ENCODE data around the gene AFF1. TPM values are rescaled to one million over a fixed set of nuclear protein-coding genes. Genes with fewer than 3 reads are reported as not detected.
A peak's percentile ranks its signal among the peaks of the same experiment; 100 is the strongest.

Gene AFF1
- total RNA-seq, 3 donors from 2014 or later (not counting 1 experiment from before 2014, with no cell fraction given): 87.9 to 93.4 (median 91.7) TPM

GRCh38 chr4:86976801-86977485 lies 42.1 kb downstream of the AFF1 start:
- H3K36me3 Mint-ChIP-seq: peaks cover 3% of the 10 kb centered on the region

DNA sequence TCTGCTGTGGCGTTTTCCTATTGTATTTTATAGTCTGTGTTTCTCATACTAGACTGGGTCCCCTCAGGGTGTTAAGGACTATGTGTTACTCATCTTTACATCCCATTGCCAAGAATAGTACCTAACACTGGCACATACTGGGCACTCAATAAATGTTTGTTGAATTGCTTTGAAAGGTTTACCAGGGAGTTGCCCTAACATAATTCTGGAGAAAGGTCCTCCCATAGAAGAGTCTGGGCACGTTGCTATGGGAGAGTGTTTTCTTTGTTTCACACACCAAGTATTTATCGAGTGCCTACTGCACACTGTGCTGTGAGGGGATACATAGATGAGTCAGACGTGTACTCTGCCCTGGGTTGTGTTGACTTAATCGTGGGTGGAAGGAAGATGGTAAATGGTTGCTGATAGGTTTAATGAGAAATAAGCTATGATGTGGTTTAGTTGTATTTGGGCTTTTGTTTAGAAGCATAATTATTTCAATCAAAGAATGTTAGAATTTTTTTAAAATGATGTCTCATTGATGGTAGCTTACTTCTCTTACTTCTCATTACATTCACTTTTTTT lies 42.9 kb downstream of the AFF1 start:
- Mint-ChIP-seq H3K4me3 (no peak overlapping the region), H3K4me1 (peaks cover 30 to 49% of the 10 kb centered on the region in 2 donors), H3K36me3 (peaks cover 7% of the 10 kb centered on the region), H3K27ac (peak overlapping the region in 1 of 2 donors; percentile 38), H3K27me3 (ENCODE audit: low read depth in 2 of 2) (no peaks in the 10 kb centered on the region), H3K9me3 (no peaks in the 10 kb centered on the region)
- Histone ChIP-seq H3K27me3 (ENCODE audit: control insufficient read depth, insufficient read depth, low read length) (no peaks in the 10 kb centered on the region), H3K27ac (ENCODE audit: low read length) (no peak overlapping the region), H3K4me1 (ENCODE audit: control insufficient read depth, insufficient read depth, low read length) (peaks cover 4% of the 10 kb centered on the region), H3K4me3 (ENCODE audit: low read length) (no peak overlapping the region), H3K36me3 (ENCODE audit: control insufficient read depth, insufficient read depth, low read length) (no peaks in the 10 kb centered on the region), H3K9me3 (ENCODE audit: control insufficient read depth, insufficient read depth, low read length) (no peaks in the 10 kb centered on the region)
- intact Hi-C loops (cut with micrococcal nuclease): no loop called here
- ATAC-seq (no peak), DNase-seq (no peak)
- TF ChIP-seq, protein P1, sequence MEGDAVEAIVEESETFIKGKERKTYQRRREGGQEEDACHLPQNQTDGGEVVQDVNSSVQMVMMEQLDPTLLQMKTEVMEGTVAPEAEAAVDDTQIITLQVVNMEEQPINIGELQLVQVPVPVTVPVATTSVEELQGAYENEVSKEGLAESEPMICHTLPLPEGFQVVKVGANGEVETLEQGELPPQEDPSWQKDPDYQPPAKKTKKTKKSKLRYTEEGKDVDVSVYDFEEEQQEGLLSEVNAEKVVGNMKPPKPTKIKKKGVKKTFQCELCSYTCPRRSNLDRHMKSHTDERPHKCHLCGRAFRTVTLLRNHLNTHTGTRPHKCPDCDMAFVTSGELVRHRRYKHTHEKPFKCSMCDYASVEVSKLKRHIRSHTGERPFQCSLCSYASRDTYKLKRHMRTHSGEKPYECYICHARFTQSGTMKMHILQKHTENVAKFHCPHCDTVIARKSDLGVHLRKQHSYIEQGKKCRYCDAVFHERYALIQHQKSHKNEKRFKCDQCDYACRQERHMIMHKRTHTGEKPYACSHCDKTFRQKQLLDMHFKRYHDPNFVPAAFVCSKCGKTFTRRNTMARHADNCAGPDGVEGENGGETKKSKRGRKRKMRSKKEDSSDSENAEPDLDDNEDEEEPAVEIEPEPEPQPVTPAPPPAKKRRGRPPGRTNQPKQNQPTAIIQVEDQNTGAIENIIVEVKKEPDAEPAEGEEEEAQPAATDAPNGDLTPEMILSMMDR (IDR thresholded peaks at IDR 0.05): no peak
- 60% methylated on average over 5 of the region's 5 CpGs for WGBS (ENCODE audit: insufficient coverage)

More at GRCh38 chr4:86976801-86977485, 42.1 kb downstream of the AFF1 start:
- Histone ChIP-seq H3K4me3 (ENCODE audit: low read length) (no peak overlapping the region), H3K36me3 (ENCODE audit: control insufficient read depth, insufficient read depth, low read length) (no peaks in the 10 kb centered on the region), H3K27me3 (ENCODE audit: control insufficient read depth, insufficient read depth, low read length) (no peaks in the 10 kb centered on the region), H3K9me3 (ENCODE audit: control insufficient read depth, insufficient read depth, low read length) (no peaks in the 10 kb centered on the region), H3K4me1 (ENCODE audit: control insufficient read depth, insufficient read depth, low read length) (peaks cover 3% of the 10 kb centered on the region), H3K27ac (ENCODE audit: low read length) (no peak overlapping the region)
- H3K4me3 Mint-ChIP-seq: no peak overlapping the region
- DNase-seq: no peak
- ATAC-seq: no peak
- no peaks in the 10 kb centered on the region for H3K27me3 Mint-ChIP-seq (ENCODE audit: low read depth in 2 of 2)
- peak overlapping the region in 1 of 2 donors; percentile 38 for H3K27ac Mint-ChIP-seq
- no peaks in the 10 kb centered on the region for H3K9me3 Mint-ChIP-seq
- TF ChIP-seq, protein P1 (IDR thresholded peaks at IDR 0.05): no peak
- peaks cover 28 to 47% of the 10 kb centered on the region in 2 donors for H3K4me1 Mint-ChIP-seq
- intact Hi-C loops (cut with micrococcal nuclease): no loop called here
- 94% methylated on average over 1 of the region's 4 CpGs for WGBS (ENCODE audit: insufficient coverage)

DNA sequence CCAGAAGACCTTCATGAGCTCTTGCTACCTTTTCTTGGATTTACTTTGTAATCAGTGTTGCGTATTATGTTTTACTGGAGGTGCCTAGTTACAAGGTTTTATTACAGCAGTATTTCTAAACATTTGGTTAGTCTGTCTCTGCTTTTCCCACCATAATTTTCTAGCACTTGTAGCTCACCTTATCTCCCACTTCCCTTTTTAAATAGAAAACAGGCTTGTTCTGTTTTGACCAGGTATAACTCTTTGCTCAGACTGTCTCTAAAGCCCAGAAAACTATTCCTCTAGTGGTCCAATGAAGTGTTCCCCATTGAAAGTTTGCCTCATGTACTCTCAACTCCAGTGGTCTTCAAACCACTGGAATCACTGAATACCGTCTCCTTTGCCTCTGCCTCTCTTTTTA lies 43.9 kb downstream of the AFF1 start:
- H3K4me3 Mint-ChIP-seq: no peak overlapping the region
- DNase-seq: no peak

More for the DNA sequence above, 43.9 kb downstream of the AFF1 start:
- peaks cover 7% of the 10 kb centered on the region for H3K36me3 Mint-ChIP-seq
- H3K27ac Mint-ChIP-seq: peak overlapping the region in 1 of 2 donors; percentile 51
- H3K4me1 ChIP-seq (ENCODE audit: control insufficient read depth, insufficient read depth, low read length): peaks cover 5% of the 10 kb centered on the region
- WGBS (ENCODE audit: insufficient coverage): 97% methylated on average over 1 of the region's 2 CpGs
- no peaks in the 10 kb centered on the region for H3K9me3 ChIP-seq (ENCODE audit: control insufficient read depth, insufficient read depth, low read length)
- intact Hi-C loops (cut with micrococcal nuclease): no loop called here
- peaks cover 25 to 39% of the 10 kb centered on the region in 2 donors for H3K4me1 Mint-ChIP-seq
- ATAC-seq: no peak
- H3K27me3 ChIP-seq (ENCODE audit: control insufficient read depth, insufficient read depth, low read length): no peaks in the 10 kb centered on the region
- H3K27me3 Mint-ChIP-seq (ENCODE audit: low read depth in 2 of 2): no peaks in the 10 kb centered on the region
- H3K27ac ChIP-seq (ENCODE audit: low read length): no peak overlapping the region
- no peak overlapping the region for H3K4me3 ChIP-seq (ENCODE audit: low read length)
- H3K36me3 ChIP-seq (ENCODE audit: control insufficient read depth, insufficient read depth, low read length): no peaks in the 10 kb centered on the region
- TF ChIP-seq, protein P1 (IDR thresholded peaks at IDR 0.05): no peak
- H3K9me3 Mint-ChIP-seq: no peaks in the 10 kb centered on the region

Measured in natural killer cell (primary cell).